ENCODE data around the gene PTPRJ. TPM values are rescaled to one million over a fixed set of nuclear protein-coding genes. Genes with fewer than 3 reads are reported as not detected.

The PTPRJ gene
- total RNA-seq, 1 donor from 2014 or later = 40.0 TPM

GRCh38 chr11:48101044-48101733, 120.8 kb downstream of the PTPRJ start:
- peaks cover 4% of the 10 kb centered on the region for H3K4me1 ChIP-seq
- DNase-seq (no peak), ATAC-seq (no peak)
- H3K9me3 ChIP-seq = no peaks in the 10 kb centered on the region
- H3K36me3 ChIP-seq = no peaks in the 10 kb centered on the region
- TF ChIP-seq, protein P1, sequence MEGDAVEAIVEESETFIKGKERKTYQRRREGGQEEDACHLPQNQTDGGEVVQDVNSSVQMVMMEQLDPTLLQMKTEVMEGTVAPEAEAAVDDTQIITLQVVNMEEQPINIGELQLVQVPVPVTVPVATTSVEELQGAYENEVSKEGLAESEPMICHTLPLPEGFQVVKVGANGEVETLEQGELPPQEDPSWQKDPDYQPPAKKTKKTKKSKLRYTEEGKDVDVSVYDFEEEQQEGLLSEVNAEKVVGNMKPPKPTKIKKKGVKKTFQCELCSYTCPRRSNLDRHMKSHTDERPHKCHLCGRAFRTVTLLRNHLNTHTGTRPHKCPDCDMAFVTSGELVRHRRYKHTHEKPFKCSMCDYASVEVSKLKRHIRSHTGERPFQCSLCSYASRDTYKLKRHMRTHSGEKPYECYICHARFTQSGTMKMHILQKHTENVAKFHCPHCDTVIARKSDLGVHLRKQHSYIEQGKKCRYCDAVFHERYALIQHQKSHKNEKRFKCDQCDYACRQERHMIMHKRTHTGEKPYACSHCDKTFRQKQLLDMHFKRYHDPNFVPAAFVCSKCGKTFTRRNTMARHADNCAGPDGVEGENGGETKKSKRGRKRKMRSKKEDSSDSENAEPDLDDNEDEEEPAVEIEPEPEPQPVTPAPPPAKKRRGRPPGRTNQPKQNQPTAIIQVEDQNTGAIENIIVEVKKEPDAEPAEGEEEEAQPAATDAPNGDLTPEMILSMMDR (IDR thresholded peaks at IDR 0.05) = no peak
- no peaks in the 10 kb centered on the region for H3K27me3 ChIP-seq (ENCODE audit: low read depth)
- intact Hi-C loops (cut with DNase I) = no loop called here
- H3K4me3 ChIP-seq = no peak overlapping the region
- no peak overlapping the region for H3K27ac ChIP-seq

DNA sequence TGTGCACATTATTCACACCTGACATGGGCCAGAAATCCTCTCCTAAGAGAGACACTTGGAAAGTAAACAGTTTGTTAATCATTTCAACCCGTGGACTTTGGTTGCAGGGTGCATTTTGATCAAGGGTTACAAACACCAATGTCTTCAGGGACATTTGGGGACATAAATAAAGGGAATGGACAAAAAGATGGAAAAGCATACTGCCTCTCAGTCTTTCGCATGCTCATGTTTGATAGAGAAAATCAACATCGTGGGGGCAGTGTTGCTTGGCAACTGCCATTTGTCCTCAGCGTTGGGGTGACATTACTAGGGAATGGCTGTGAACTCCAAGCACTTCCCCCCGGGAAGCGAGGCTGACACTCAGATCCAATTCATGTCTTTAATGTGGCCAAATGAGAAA, 121.6 kb downstream of the PTPRJ start:
- H3K36me3 ChIP-seq = no peaks in the 10 kb centered on the region
- ATAC-seq (no peak), DNase-seq (no peak)
- no peaks in the 10 kb centered on the region for H3K9me3 ChIP-seq
- H3K27me3 ChIP-seq (ENCODE audit: low read depth) = no peaks in the 10 kb centered on the region
- intact Hi-C loops (cut with DNase I) = no loop called here
- peaks cover 4% of the 10 kb centered on the region for H3K4me1 ChIP-seq
- no peak overlapping the region for H3K27ac ChIP-seq
- H3K4me3 ChIP-seq = no peak overlapping the region
- TF ChIP-seq, protein P1 (IDR thresholded peaks at IDR 0.05) = no peak

DNA sequence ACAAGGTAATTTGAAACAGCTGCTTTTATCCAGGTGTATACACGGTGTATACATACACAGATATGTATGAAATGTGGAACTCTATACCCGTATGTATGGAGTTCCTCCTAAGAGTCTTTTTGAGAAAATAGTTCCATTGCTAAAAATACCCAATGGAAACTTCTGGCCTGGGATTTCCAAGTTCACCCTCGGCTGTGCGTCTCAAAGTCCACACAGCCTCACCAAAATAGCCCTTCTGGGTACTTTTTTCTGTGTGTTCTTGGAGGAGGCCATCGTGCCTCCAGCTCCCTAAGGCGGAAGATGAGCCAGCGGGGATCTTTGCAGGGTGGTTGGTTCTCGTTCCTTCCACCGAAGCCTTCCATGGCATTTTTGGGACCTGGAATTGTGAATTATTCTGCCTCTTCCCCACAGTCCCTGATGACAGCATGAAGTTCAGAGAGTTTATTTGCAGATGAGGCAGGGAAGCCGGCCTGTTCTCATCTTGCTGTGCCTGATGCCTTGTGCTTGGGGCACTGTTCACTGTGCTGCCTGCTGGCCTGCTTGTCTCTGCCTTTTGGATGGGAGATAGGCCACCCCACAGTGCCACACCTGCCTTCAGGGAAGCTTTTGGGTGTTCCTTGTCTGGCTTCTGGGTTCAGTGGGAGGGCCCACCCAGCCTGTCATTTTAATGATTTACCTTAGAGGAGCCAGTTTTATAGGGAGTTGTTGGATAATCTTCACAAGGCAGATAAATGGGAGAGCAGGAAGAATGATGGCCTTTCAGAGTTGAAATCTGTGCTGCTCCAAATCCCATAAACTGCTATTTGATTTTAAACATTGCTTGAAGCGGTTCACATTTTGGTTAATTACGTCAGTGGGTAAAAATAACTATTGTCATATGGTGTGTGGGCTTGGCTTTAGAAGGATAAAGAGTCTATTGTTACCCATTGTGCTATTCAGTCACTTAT, 123.5 kb downstream of the PTPRJ start:
- intact Hi-C loops (cut with DNase I) = no loop called here
- Histone ChIP-seq H3K4me3 (no peak overlapping the region), H3K4me1 (peaks cover 19% of the 10 kb centered on the region), H3K9me3 (no peaks in the 10 kb centered on the region), H3K27ac (no peak overlapping the region), H3K36me3 (no peaks in the 10 kb centered on the region), H3K27me3 (ENCODE audit: low read depth) (no peaks in the 10 kb centered on the region)
- TF ChIP-seq, protein P1 (IDR thresholded peaks at IDR 0.05) = no peak
- ATAC-seq (no peak), DNase-seq (no peak)

DNA sequence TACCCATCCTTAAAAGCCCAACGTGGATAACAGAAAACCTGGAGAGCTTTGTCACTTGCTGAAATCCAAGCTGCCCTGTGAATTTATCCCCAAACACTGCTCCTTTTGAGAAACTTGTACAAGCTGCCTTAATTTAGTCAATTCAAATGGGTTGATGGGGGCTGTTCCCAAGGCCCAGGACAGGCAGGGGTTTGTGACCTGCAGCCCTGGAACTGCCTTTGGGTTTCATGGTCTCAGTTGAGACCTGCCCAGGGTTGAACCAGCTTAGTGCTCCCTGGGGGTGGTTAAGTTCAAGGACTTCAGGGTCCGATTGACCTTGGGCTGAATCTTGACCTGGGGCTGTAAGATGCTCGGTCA, 124.2 kb downstream of the PTPRJ start:
- DNase-seq (no peak), ATAC-seq (no peak)
- Histone ChIP-seq H3K4me1 (peaks cover 25% of the 10 kb centered on the region), H3K27ac (no peak overlapping the region), H3K9me3 (no peaks in the 10 kb centered on the region), H3K36me3 (no peaks in the 10 kb centered on the region), H3K27me3 (ENCODE audit: low read depth) (no peaks in the 10 kb centered on the region), H3K4me3 (no peak overlapping the region)
- intact Hi-C loops (cut with DNase I) = no loop called here
- TF ChIP-seq, protein P1 (IDR thresholded peaks at IDR 0.05) = no peak

- TF ChIP-seq, protein P1 (IDR thresholded peaks at IDR 0.05) = no peak
- Histone ChIP-seq H3K4me3 (no peak overlapping the region), H3K27ac (no peak overlapping the region), H3K36me3 (no peaks in the 10 kb centered on the region), H3K4me1 (peaks cover 33% of the 10 kb centered on the region), H3K27me3 (ENCODE audit: low read depth) (no peaks in the 10 kb centered on the region), H3K9me3 (no peaks in the 10 kb centered on the region)
- no peak for DNase-seq
- no peak for ATAC-seq
- intact Hi-C loops (cut with DNase I) = no loop called here
These were observed 125.0 kb downstream of the PTPRJ start for GRCh38 chr11:48105096-48105990.
